OCI-LY1 (cell line): ENCODE results near the gene ANKRD33B.

Experiments used
- H2AFZ ChIP-seq: fragments of 200-600 bp; sonication (generic), shearing (Covaris generic); 2 replicates; pipeline ENCODE4 v1.6.0; 2014; ENCODE audit warnings: antibody characterized with exemption, mild to moderate bottlenecking, low read length
- H3F3A ChIP-seq: fragments of 200-600 bp; sonication (generic), shearing (Covaris generic); 2 replicates; pipeline ENCODE4 v1.6.0; 2014; ENCODE audit warnings: mild to moderate bottlenecking, antibody characterized with exemption, low read length, moderate library complexity; ENCODE audit not compliant: insufficient read depth
- H3K27ac ChIP-seq: fragments of 200-600 bp; sonication (generic); 2 replicates; pipeline ENCODE4 v1.5.1; 2014; ENCODE audit warnings: low read length, mixed run types, mild to moderate bottlenecking, low read depth; ENCODE audit not compliant: poor library complexity, severe bottlenecking
- H3K27me3 ChIP-seq: fragments of 200-600 bp; sonication (generic); 2 replicates; pipeline ENCODE4 v1.6.0; 2014; ENCODE audit warnings: antibody characterized with exemption, mild to moderate bottlenecking, low read length, moderate library complexity; ENCODE audit not compliant: insufficient read depth
- H3K36me3 ChIP-seq: fragments of 200-600 bp; sonication (generic); 2 replicates; pipeline ENCODE4 v1.6.1; 2014; ENCODE audit warnings: mild to moderate bottlenecking, antibody characterized with exemption, low read length, moderate library complexity, mixed read lengths; ENCODE audit not compliant: insufficient read depth
- H3K4me1 ChIP-seq: fragments of 200-600 bp; sonication (generic); 2 replicates; pipeline ENCODE4 v1.5.1; 2014; ENCODE audit warnings: mild to moderate bottlenecking, low read length, moderate library complexity; ENCODE audit not compliant: insufficient read depth, severe bottlenecking
- H3K4me2 ChIP-seq: fragments of 200-600 bp; sonication (generic), shearing (Covaris generic); 2 replicates; pipeline ENCODE4 v1.6.1; 2014; ENCODE audit warnings: low read length
- H3K4me3 ChIP-seq: fragments of 200-600 bp; sonication (generic); 2 replicates; pipeline ENCODE4 v1.5.1; 2014; ENCODE audit warnings: low read length, low read depth, mild to moderate bottlenecking, mixed read lengths; ENCODE audit not compliant: poor library complexity, severe bottlenecking
- H3K79me2 ChIP-seq: fragments of 200-600 bp; shearing (Covaris generic); 2 replicates; pipeline ENCODE4 v1.6.1; 2016; ENCODE audit warnings: mixed run types, low read length, mixed read lengths; ENCODE audit not compliant: insufficient read depth
- H3K9ac ChIP-seq: fragments of 200-600 bp; sonication (generic), shearing (Covaris generic); 2 replicates; pipeline ENCODE4 v1.6.1; 2014; ENCODE audit warnings: mild to moderate bottlenecking, low read length, mixed read lengths
- H3K9me2 ChIP-seq: fragments of 200-600 bp; sonication (generic), shearing (Covaris generic); 2 replicates; pipeline ENCODE4 v1.6.1; 2014; ENCODE audit warnings: low read depth, mild to moderate bottlenecking, low read length, mixed read lengths
- H3K9me3 ChIP-seq: fragments of 200-600 bp; shearing (Covaris generic); 2 replicates; pipeline ENCODE4 v1.6.1; 2014; ENCODE audit warnings: low read length, mixed read lengths
- H4K20me1 ChIP-seq: fragments of 200-600 bp; sonication (generic), shearing (Covaris generic); 2 replicates; pipeline ENCODE4 v1.6.0; 2016; ENCODE audit warnings: mild to moderate bottlenecking, low read length; ENCODE audit not compliant: insufficient read depth
- EZH2 ChIP-seq: fragments of 200-600 bp; sonication (generic), shearing (Covaris generic); IDR thresholded peaks from 2 replicates; pipeline ENCODE4 v1.8.0; 2017; ENCODE audit warnings: borderline replicate concordance, mixed run types, mild to moderate bottlenecking, antibody characterized with exemption, low read length, moderate library complexity, mixed read lengths
- TF ChIP-seq, protein P1 (sequence below): fragments of 200-600 bp; sonication (generic), shearing (Covaris generic); IDR thresholded peaks from 2 replicates; pipeline ENCODE4 v1.5.1; 2017; ENCODE audit warnings: mild to moderate bottlenecking, antibody characterized with exemption, low read length, moderate library complexity, mixed read lengths

The ANKRD33B gene

DNA sequence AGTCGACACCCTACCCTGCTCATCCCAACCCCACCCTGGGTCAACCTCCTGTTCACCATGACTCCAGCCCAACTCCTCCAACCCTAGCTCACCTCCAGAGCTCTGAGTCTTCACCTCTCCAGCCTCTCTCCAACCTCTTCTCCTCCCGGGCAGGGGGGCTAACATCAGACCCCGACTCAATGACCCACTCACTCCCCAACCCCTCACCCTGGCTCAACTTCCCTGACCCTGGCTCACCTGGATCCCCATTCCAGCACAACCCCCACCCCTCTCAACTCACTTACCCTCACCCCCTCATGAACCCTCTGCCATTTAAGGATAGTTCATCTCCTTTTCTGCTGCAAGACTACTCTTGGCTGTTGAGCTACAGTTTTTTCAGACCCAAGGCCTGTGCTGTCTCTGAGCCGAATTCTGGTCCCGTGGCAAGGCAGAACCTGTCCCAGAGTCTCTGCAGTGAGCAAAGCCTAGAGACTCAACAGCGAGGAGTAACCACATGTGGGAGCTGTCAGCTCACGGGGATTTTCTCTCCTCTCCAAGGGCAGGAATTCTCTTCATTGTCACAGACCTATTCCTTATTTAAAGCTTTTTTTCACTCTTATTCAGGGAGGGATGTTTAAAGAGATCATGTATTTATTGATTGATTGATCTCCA lies 29.8 kb downstream of the ANKRD33B start:
- Histone ChIP-seq H2AFZ (no peak overlapping the region), H3F3A (no peaks in the 10 kb centered on the region), H3K79me2 (no peaks in the 10 kb centered on the region), H3K9me3 (no peaks in the 10 kb centered on the region), H3K36me3 (no peaks in the 10 kb centered on the region), H4K20me1 (no peaks in the 10 kb centered on the region), H3K9ac (no peak overlapping the region), H3K4me3 (no peak overlapping the region), H3K9me2 (no peaks in the 10 kb centered on the region), H3K27me3 (no peaks in the 10 kb centered on the region), H3K4me2 (no peak overlapping the region), H3K27ac (no peak overlapping the region), H3K4me1 (no peaks in the 10 kb centered on the region)
- no peak for TF ChIP-seq EZH2
- TF ChIP-seq, protein P1, sequence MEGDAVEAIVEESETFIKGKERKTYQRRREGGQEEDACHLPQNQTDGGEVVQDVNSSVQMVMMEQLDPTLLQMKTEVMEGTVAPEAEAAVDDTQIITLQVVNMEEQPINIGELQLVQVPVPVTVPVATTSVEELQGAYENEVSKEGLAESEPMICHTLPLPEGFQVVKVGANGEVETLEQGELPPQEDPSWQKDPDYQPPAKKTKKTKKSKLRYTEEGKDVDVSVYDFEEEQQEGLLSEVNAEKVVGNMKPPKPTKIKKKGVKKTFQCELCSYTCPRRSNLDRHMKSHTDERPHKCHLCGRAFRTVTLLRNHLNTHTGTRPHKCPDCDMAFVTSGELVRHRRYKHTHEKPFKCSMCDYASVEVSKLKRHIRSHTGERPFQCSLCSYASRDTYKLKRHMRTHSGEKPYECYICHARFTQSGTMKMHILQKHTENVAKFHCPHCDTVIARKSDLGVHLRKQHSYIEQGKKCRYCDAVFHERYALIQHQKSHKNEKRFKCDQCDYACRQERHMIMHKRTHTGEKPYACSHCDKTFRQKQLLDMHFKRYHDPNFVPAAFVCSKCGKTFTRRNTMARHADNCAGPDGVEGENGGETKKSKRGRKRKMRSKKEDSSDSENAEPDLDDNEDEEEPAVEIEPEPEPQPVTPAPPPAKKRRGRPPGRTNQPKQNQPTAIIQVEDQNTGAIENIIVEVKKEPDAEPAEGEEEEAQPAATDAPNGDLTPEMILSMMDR = no peak

DNA sequence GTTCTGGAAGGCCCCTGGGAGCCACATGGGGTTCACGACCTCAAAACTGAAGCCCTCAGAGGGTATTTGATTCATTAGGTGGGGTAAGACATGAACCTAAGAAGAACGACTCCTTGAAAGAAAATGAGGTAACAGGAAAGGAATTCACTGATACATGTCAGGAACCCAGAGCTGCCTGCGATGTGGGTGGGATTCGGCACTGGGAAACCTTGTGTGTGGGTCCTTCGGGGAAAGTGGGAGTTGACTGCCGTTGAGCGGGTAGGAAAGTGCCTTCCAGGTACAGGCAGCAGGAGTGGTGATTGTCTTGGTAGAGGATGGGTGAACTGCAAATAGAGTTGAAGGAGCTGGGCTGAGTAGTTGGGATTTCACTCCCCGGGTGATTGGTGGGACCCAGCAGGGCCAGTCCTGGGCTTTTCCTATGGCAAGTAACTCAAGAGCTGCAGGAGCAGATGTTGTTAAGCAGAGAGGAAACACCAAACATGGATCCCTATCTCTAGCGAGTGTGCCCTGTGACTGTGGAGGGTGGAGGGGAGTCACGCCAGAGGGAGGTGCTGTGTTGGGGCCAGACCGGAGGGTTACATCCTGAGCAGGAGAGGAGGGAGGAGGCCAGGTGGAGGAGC lies 30.8 kb downstream of the ANKRD33B start:
- Histone ChIP-seq H3K79me2 (no peaks in the 10 kb centered on the region), H3K27ac (no peak overlapping the region), H3K4me1 (no peaks in the 10 kb centered on the region), H3K9me2 (no peaks in the 10 kb centered on the region), H3K36me3 (no peaks in the 10 kb centered on the region), H3F3A (no peaks in the 10 kb centered on the region), H3K9me3 (no peaks in the 10 kb centered on the region), H3K4me2 (no peak overlapping the region), H3K9ac (no peak overlapping the region), H3K4me3 (no peak overlapping the region), H4K20me1 (no peaks in the 10 kb centered on the region), H2AFZ (no peak overlapping the region), H3K27me3 (no peaks in the 10 kb centered on the region)
- no peak for TF ChIP-seq EZH2
- TF ChIP-seq, protein P1 = no peak

DNA sequence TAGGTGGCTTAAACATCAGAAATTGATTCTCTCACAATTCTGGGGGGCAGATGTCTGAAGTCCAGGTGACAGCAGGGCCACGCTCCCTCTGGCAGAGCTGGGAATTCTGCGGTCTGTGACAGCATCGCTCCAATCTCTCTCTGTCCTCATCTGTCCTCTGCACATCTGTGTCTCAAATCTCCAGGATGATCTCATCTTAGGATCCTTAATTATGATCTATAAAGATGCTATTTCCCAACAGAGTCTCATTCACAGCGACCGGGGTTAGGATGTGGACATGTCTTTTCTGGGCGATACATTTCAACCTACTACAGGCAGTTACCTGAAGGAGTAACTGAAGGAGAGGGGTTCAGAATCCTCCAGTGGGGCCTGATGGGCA lies 31.4 kb downstream of the ANKRD33B start:
- no peaks in the 10 kb centered on the region for H3K79me2 ChIP-seq
- no peaks in the 10 kb centered on the region for H3F3A ChIP-seq
- no peaks in the 10 kb centered on the region for H4K20me1 ChIP-seq
- TF ChIP-seq, protein P1 = no peak
- no peak for TF ChIP-seq EZH2
- H3K9me3 ChIP-seq = no peaks in the 10 kb centered on the region
- no peak overlapping the region for H3K4me2 ChIP-seq
- no peaks in the 10 kb centered on the region for H3K9me2 ChIP-seq
- no peaks in the 10 kb centered on the region for H3K36me3 ChIP-seq
- no peaks in the 10 kb centered on the region for H3K27me3 ChIP-seq
- H3K27ac ChIP-seq = no peak overlapping the region
- no peak overlapping the region for H3K4me3 ChIP-seq
- H2AFZ ChIP-seq = no peak overlapping the region
- no peak overlapping the region for H3K9ac ChIP-seq
- H3K4me1 ChIP-seq = no peaks in the 10 kb centered on the region
